HCT116 (cell line): ENCODE results near the gene PDE4A. TPM values are rescaled to one million over a fixed set of nuclear protein-coding genes. Genes with fewer than 3 reads are reported as not detected.

ENCODE experiments used
- ATAC-seq: fragments of 200-7000 bp; cut with Tn5 transposase; 2 replicates; pipeline ENCODE4 v1.9.1; 2020; ENCODE audit warnings: mild to moderate bottlenecking, moderate library complexity
- BruUV-seq: library from RNA; stranded (reverse); fragments of 400-500 nt; replicated peaks from 2 replicates; lab custom pipeline; 2021; lab: Mats Ljungman, UMichigan
- CTCF ChIA-PET: fragments of 300-600 bp; sonication (Branson Sonifier 250); formaldehyde crosslinking; loops from one replicate; lab custom pipeline; 2021; ENCODE audit warnings: antibody characterized with exemption; lab: Charles Lee
- POLR2A ChIA-PET: fragments of 300-600, 350-600 bp; sonication (Branson Sonifier 250); formaldehyde crosslinking; loops from one replicate; lab custom pipeline; 2021; ENCODE audit warnings: antibody characterized with exemption; lab: Charles Lee
- RAD21 ChIA-PET, 2 experiments: fragments of 300-600 bp; sonication (Branson Sonifier 250); formaldehyde crosslinking; loops; one replicate each; lab custom pipeline; 2023; ENCODE audit warnings: low total read pairs in 2 of 2; ENCODE audit not compliant: uncharacterized antibody in 2 of 2, unreplicated experiment in 2 of 2, low non-redundant PET in 1 of 2; lab: Charles Lee
- DNase-seq: peaks from one replicate; pipeline ENCODE4 v3.0.0-alpha.2; 2010; ENCODE audit warnings: low read depth, low spot score
- H2AFZ ChIP-seq: fragments of 200-600 bp; shearing (Covaris generic), sonication (generic); 2 replicates; pipeline ENCODE4 v1.6.1; 2017; ENCODE audit warnings: low read depth, mixed run types, mixed read lengths, antibody characterized with exemption, low read length; ENCODE audit not compliant: poor library complexity, severe bottlenecking
- H3K27ac ChIP-seq: 2 replicates; pipeline ENCODE4 v1.5.1; 2012; ENCODE audit warnings: low read depth, low read length
- H3K27me3 ChIP-seq: fragments of 200-600 bp; sonication (generic); 2 replicates; pipeline ENCODE4 v1.6.1; 2016; ENCODE audit warnings: mixed run types, low read length, mixed read lengths; ENCODE audit not compliant: insufficient read depth
- H3K36me3 ChIP-seq, 2 experiments: fragments of 200-500 bp in 1 of 2; fragments of 200-600 bp in 1 of 2; sonication (Bioruptor generic) in 1 of 2; sonication (generic) in 1 of 2; 2 replicates each; pipeline versions ENCODE4 v1.5.1 to v1.6.1; 2014 to 2016; ENCODE audit warnings: low read length in 2 of 2, inconsistent platforms in 1 of 2, mixed read lengths in 1 of 2, mixed run types in 1 of 2; ENCODE audit not compliant: insufficient read depth in 2 of 2, control insufficient read depth in 1 of 2
- H3K4me1 ChIP-seq, 2 experiments: fragments of 200-600 bp in 1 of 2; sonication (generic) in 1 of 2; 2 replicates each; pipeline versions ENCODE4 v1.5.1 to v1.6.1; 2012 to 2017; ENCODE audit warnings: low read length in 2 of 2, inconsistent platforms in 1 of 2, mild to moderate bottlenecking in 1 of 2, mixed read lengths in 1 of 2, mixed run types in 1 of 2, moderate library complexity in 1 of 2; ENCODE audit not compliant: insufficient read depth in 2 of 2, control insufficient read depth in 1 of 2
- H3K4me2 ChIP-seq: fragments of 200-600 bp; sonication (generic); 2 replicates; pipeline ENCODE4 v1.6.1; 2017; ENCODE audit warnings: mixed run types, low read length, mixed read lengths
- H3K4me3 ChIP-seq, 2 experiments: fragments of 200-600 bp in 1 of 2; sonication (generic) in 1 of 2; replicated peaks in 1 of 2; 2 replicates each; pipeline ENCODE4 v1.5.1; 2011 to 2016; ENCODE audit warnings: low read length in 2 of 2, control low read depth in 1 of 2, low read depth in 1 of 2, mild to moderate bottlenecking in 1 of 2, mixed read lengths in 1 of 2, mixed run types in 1 of 2
- H3K79me2 ChIP-seq: fragments of 200-600 bp; sonication (generic); 2 replicates; pipeline ENCODE4 v1.6.1; 2017; ENCODE audit warnings: mild to moderate bottlenecking, mixed run types, low read length, moderate library complexity, mixed read lengths; ENCODE audit not compliant: insufficient read depth
- H3K9ac ChIP-seq: fragments of 200-600 bp; sonication (generic); 2 replicates; pipeline ENCODE4 v1.6.1; 2016; ENCODE audit warnings: low read length, mixed read lengths
- H3K9me2 ChIP-seq: fragments of 200-600 bp; sonication (generic), shearing (Covaris generic); 2 replicates; pipeline ENCODE4 v1.6.1; 2017; ENCODE audit warnings: mixed run types, mild to moderate bottlenecking, moderate library complexity; ENCODE audit not compliant: insufficient read depth
- H3K9me3 ChIP-seq, 2 experiments: fragments of 200-500 bp in 1 of 2; fragments of 200-600 bp in 1 of 2; sonication (Bioruptor generic) in 1 of 2; sonication (generic) in 1 of 2; 2 replicates each; pipeline ENCODE4 v1.6.1; 2014 to 2017; ENCODE audit warnings: low read length in 2 of 2, mixed read lengths in 2 of 2, inconsistent platforms in 1 of 2, low read depth in 1 of 2, mild to moderate bottlenecking in 1 of 2, mixed run types in 1 of 2, moderate library complexity in 1 of 2; ENCODE audit not compliant: control insufficient read depth in 1 of 2, insufficient read depth in 1 of 2
- H4K20me1 ChIP-seq: fragments of 200-600 bp; sonication (generic), shearing (Covaris generic); 2 replicates; pipeline ENCODE4 v1.6.1; 2017; ENCODE audit warnings: mixed run types, mild to moderate bottlenecking, moderate library complexity; ENCODE audit not compliant: insufficient read depth
- CEBPB ChIP-seq: IDR thresholded peaks from 2 replicates; pipeline ENCODE4 v1.6.1; 2012; ENCODE audit warnings: low read depth
- CTCF ChIP-seq, 3 experiments: fragments of 200-600 bp in 1 of 3; sonication (generic) in 1 of 3; IDR thresholded peaks in 2 of 3; conservative IDR thresholded peaks in 1 of 3; 2 replicates each; pipeline ENCODE4 v1.5.1; 2012 to 2017; ENCODE audit warnings: low read depth in 2 of 3, low read length in 2 of 3, antibody characterized with exemption in 1 of 3, borderline replicate concordance in 1 of 3, control low read depth in 1 of 3, mild to moderate bottlenecking in 1 of 3, mixed read lengths in 1 of 3, mixed run types in 1 of 3, moderate library complexity in 1 of 3; ENCODE audit not compliant: insufficient read depth in 1 of 3
- EGR1 ChIP-seq: IDR thresholded peaks from 2 replicates; pipeline ENCODE4 v1.6.1; 2012; ENCODE audit warnings: low read depth
- EZH2 ChIP-seq: fragments of 200-600 bp; sonication (generic); IDR thresholded peaks from 2 replicates; pipeline ENCODE4 v1.6.1; 2017; ENCODE audit warnings: antibody characterized with exemption, mixed run types
- EZH2phosphoT487 ChIP-seq: fragments of 200-600 bp; IDR thresholded peaks from 2 replicates; pipeline ENCODE4 v1.6.1; 2018; ENCODE audit warnings: antibody characterized with exemption, borderline replicate concordance
- JUND ChIP-seq: IDR thresholded peaks from 2 replicates; pipeline ENCODE4 v1.6.1; 2012
- MAX ChIP-seq: IDR thresholded peaks from 2 replicates; pipeline ENCODE4 v1.6.1; 2012
- REST ChIP-seq: IDR thresholded peaks from 2 replicates; pipeline ENCODE4 v1.6.1; 2012; ENCODE audit warnings: low read depth
- SIN3A ChIP-seq: IDR thresholded peaks from 2 replicates; pipeline ENCODE4 v1.6.1; 2012; ENCODE audit warnings: low read depth
- SRF ChIP-seq: IDR thresholded peaks from 2 replicates; pipeline ENCODE4 v1.6.1; 2012; ENCODE audit warnings: low read depth
- TCF7L2 ChIP-seq: IDR thresholded peaks from 2 replicates; pipeline ENCODE4 v1.7.0; 2011; ENCODE audit warnings: borderline replicate concordance, inconsistent platforms; ENCODE audit not compliant: insufficient read depth, insufficient read length; ENCODE audit errors: extremely low read depth
- YY1 ChIP-seq: IDR thresholded peaks from 2 replicates; pipeline ENCODE4 v1.6.1; 2011; ENCODE audit warnings: low read length, low read depth, moderate library complexity, mild to moderate bottlenecking; ENCODE audit not compliant: insufficient replicate concordance; ENCODE audit errors: extremely low read depth
- ZBTB33 ChIP-seq: IDR thresholded peaks from 2 replicates; pipeline ENCODE4 v1.6.1; 2011; ENCODE audit warnings: mild to moderate bottlenecking, low read length, moderate library complexity; ENCODE audit not compliant: insufficient replicate concordance; ENCODE audit errors: extremely low read depth
- ZFX ChIP-seq: fragments of 450-650 bp; IDR thresholded peaks from 2 replicates; pipeline ENCODE4 v1.6.1; 2017
- ZNF274 ChIP-seq: fragments of 200-500 bp; sonication (Bioruptor generic); IDR thresholded peaks from 2 replicates; pipeline ENCODE4 v1.6.1; 2014; ENCODE audit warnings: mild to moderate bottlenecking, low read depth, low read length, inconsistent platforms
- intact Hi-C: fragments of 100-400 bp; cut with micrococcal nuclease; formaldehyde crosslinking; loops from 2 replicates; pipeline ENCODE4 v1.10.0; 2022
- total RNA-seq: library from RNA; stranded (reverse); gene quantifications from one replicate; pipeline ENCODE4 v1.2.1, GENCODE V29; 2021; ENCODE audit not compliant: unreplicated experiment

PDE4A gene
- total RNA-seq, 1 experiment from 2014 or later, result 33.7 TPM

- intact Hi-C loops, result loop anchor here (5.0 kb wide), 1 partner anchor 73 kb away; the partner anchor contains the start of gene CDC37
- RAD21 ChIA-PET, result no interaction called here
Measured at GRCh38 chr19:10474962-10475451, 54.7 kb downstream of the PDE4A start.

More at GRCh38 chr19:10474962-10475451, 54.7 kb downstream of the PDE4A start:
- DNase-seq (no peak), ATAC-seq (no peak)
- Histone ChIP-seq H3K4me1 (peaks cover 2 to 11% of the 10 kb centered on the region in 2 experiments; a peak in 3 of 4 replicates), H3K79me2 (no peaks in the 10 kb centered on the region), H3K4me2 (no peak overlapping the region), H3K9me2 (no peaks in the 10 kb centered on the region), H4K20me1 (no peaks in the 10 kb centered on the region), H3K36me3 (no peaks in the 10 kb centered on the region), H3K9ac (no peak overlapping the region), H2AFZ (no peak overlapping the region), H3K4me3 (no peak overlapping the region), H3K27ac (no peak overlapping the region), H3K27me3 (no peaks in the 10 kb centered on the region), H3K9me3 (no peaks in the 10 kb centered on the region)
- TF ChIP-seq JUND, result no peak
- no peak for TF ChIP-seq EZH2phosphoT487
- no peak for TF ChIP-seq EZH2
- TF ChIP-seq ZNF274, result no peak
- no peak for TF ChIP-seq ZBTB33
- no peak for TF ChIP-seq SRF
- no peak for TF ChIP-seq CEBPB
- TF ChIP-seq MAX, result no peak
- no peak for TF ChIP-seq SIN3A
- no peak for TF ChIP-seq YY1
- no peak for TF ChIP-seq TCF7L2
- no peak for TF ChIP-seq ZFX
- TF ChIP-seq REST, result no peak
- no peak for TF ChIP-seq CTCF (IDR thresholded peaks at IDR 0.05 in 2 of 3, conservative IDR thresholded peaks at IDR 0.05 in 1 of 3; ENCODE audit: borderline replicate concordance in 1 of 3, insufficient read depth in 1 of 3, low read depth in 2 of 3, low read length in 2 of 3)
- no peak for TF ChIP-seq EGR1
- ChIA-PET POLR2A (no interaction called here), CTCF (interaction anchor here (0.6 to 1.8 kb wide), 2 partner anchors 9 to 222 kb away, joined by 3 to 5 read pairs; no protein-coding TSS in a partner anchor)
- BruUV-seq, result no TSS peak
